ENCODE data around the gene KCNQ2.

Gene KCNQ2

GRCh38 chr20:63398744-63399514 is 73.5 kb downstream of the KCNQ2 start:
- H3K4me3 ChIP-seq (ENCODE audit: extremely low read depth, insufficient read depth, low read length, poor library complexity, severe bottlenecking) = no peak overlapping the region
- no peak overlapping the region for H3K27ac ChIP-seq (ENCODE audit: low read depth, low read length, severe bottlenecking)
- H3K36me3 ChIP-seq (ENCODE audit: control insufficient read depth, insufficient read depth, low read length) = no peaks in the 10 kb centered on the region
- no peaks in the 10 kb centered on the region for H3K4me1 ChIP-seq (ENCODE audit: control insufficient read depth, insufficient read depth, low read length, poor library complexity, severe bottlenecking)
- 89 to 93% methylated on average over 21 to 27 of the region's 27 CpGs for WGBS, 2 experiments (ENCODE audit: insufficient coverage in 2 of 2)
- H3K9me3 ChIP-seq (ENCODE audit: control insufficient read depth, low read length) = no peaks in the 10 kb centered on the region

GRCh38 chr20:63397946-63398450 is 74.5 kb downstream of the KCNQ2 start:
- no peaks in the 10 kb centered on the region for H3K9me3 ChIP-seq (ENCODE audit: control insufficient read depth, low read length)
- H3K4me3 ChIP-seq (ENCODE audit: extremely low read depth, insufficient read depth, low read length, poor library complexity, severe bottlenecking) = no peak overlapping the region
- 90 to 96% methylated on average over 23 to 25 of the region's 25 CpGs for WGBS, 2 experiments (ENCODE audit: insufficient coverage in 2 of 2)
- no peaks in the 10 kb centered on the region for H3K36me3 ChIP-seq (ENCODE audit: control insufficient read depth, insufficient read depth, low read length)
- H3K4me1 ChIP-seq (ENCODE audit: control insufficient read depth, insufficient read depth, low read length, poor library complexity, severe bottlenecking) = no peaks in the 10 kb centered on the region
- H3K27ac ChIP-seq (ENCODE audit: low read depth, low read length, severe bottlenecking) = no peak overlapping the region

GRCh38 chr20:63397155-63397843 is 75.2 kb downstream of the KCNQ2 start:
- H3K4me3 ChIP-seq (ENCODE audit: extremely low read depth, insufficient read depth, low read length, poor library complexity, severe bottlenecking) = no peak overlapping the region
- H3K4me1 ChIP-seq (ENCODE audit: control insufficient read depth, insufficient read depth, low read length, poor library complexity, severe bottlenecking) = no peaks in the 10 kb centered on the region
- H3K27ac ChIP-seq (ENCODE audit: low read depth, low read length, severe bottlenecking) = no peak overlapping the region
- no peaks in the 10 kb centered on the region for H3K36me3 ChIP-seq (ENCODE audit: control insufficient read depth, insufficient read depth, low read length)
- 95% methylated on average over 26 of the region's 30 CpGs for WGBS, 2 experiments (ENCODE audit: insufficient coverage in 2 of 2)
- no peaks in the 10 kb centered on the region for H3K9me3 ChIP-seq (ENCODE audit: control insufficient read depth, low read length)

GRCh38 chr20:63396300-63396699 is 76.2 kb downstream of the KCNQ2 start:
- WGBS, 2 experiments (ENCODE audit: insufficient coverage in 2 of 2) = 94 to 98% methylated on average over 12 of the region's 12 CpGs

GRCh38 chr20:63395723-63396122 is 76.7 kb downstream of the KCNQ2 start:
- Histone ChIP-seq H3K4me3 (ENCODE audit: extremely low read depth, insufficient read depth, low read length, poor library complexity, severe bottlenecking) (no peak overlapping the region), H3K27ac (ENCODE audit: low read depth, low read length, severe bottlenecking) (no peak overlapping the region), H3K9me3 (ENCODE audit: control insufficient read depth, low read length) (no peaks in the 10 kb centered on the region), H3K36me3 (ENCODE audit: control insufficient read depth, insufficient read depth, low read length) (no peaks in the 10 kb centered on the region), H3K4me1 (ENCODE audit: control insufficient read depth, insufficient read depth, low read length, poor library complexity, severe bottlenecking) (no peaks in the 10 kb centered on the region)
- 81 to 89% methylated on average over 5 to 14 of the region's 14 CpGs for WGBS, 2 experiments (ENCODE audit: insufficient coverage in 2 of 2)

More at GRCh38 chr20:63396300-63396699, 76.2 kb downstream of the KCNQ2 start:
- H3K36me3 ChIP-seq (ENCODE audit: control insufficient read depth, insufficient read depth, low read length) = no peaks in the 10 kb centered on the region
- no peak overlapping the region for H3K4me3 ChIP-seq (ENCODE audit: extremely low read depth, insufficient read depth, low read length, poor library complexity, severe bottlenecking)
- no peaks in the 10 kb centered on the region for H3K9me3 ChIP-seq (ENCODE audit: control insufficient read depth, low read length)
- H3K4me1 ChIP-seq (ENCODE audit: control insufficient read depth, insufficient read depth, low read length, poor library complexity, severe bottlenecking) = no peaks in the 10 kb centered on the region
- H3K27ac ChIP-seq (ENCODE audit: low read depth, low read length, severe bottlenecking) = no peak overlapping the region

GRCh38 chr20:63394920-63395455 is 77.5 kb downstream of the KCNQ2 start:
- H3K27ac ChIP-seq (ENCODE audit: low read depth, low read length, severe bottlenecking) = no peak overlapping the region
- H3K36me3 ChIP-seq (ENCODE audit: control insufficient read depth, insufficient read depth, low read length) = no peaks in the 10 kb centered on the region
- H3K9me3 ChIP-seq (ENCODE audit: control insufficient read depth, low read length) = no peaks in the 10 kb centered on the region
- H3K4me1 ChIP-seq (ENCODE audit: control insufficient read depth, insufficient read depth, low read length, poor library complexity, severe bottlenecking) = no peaks in the 10 kb centered on the region
- WGBS, 2 experiments (ENCODE audit: insufficient coverage in 2 of 2) = 90 to 91% methylated on average over 17 to 22 of the region's 22 CpGs
- no peak overlapping the region for H3K4me3 ChIP-seq (ENCODE audit: extremely low read depth, insufficient read depth, low read length, poor library complexity, severe bottlenecking)

- Histone ChIP-seq H3K4me3 (ENCODE audit: extremely low read depth, insufficient read depth, low read length, poor library complexity, severe bottlenecking) (no peak overlapping the region), H3K9me3 (ENCODE audit: control insufficient read depth, low read length) (no peaks in the 10 kb centered on the region), H3K4me1 (ENCODE audit: control insufficient read depth, insufficient read depth, low read length, poor library complexity, severe bottlenecking) (no peaks in the 10 kb centered on the region), H3K27ac (ENCODE audit: low read depth, low read length, severe bottlenecking) (no peak overlapping the region), H3K36me3 (ENCODE audit: control insufficient read depth, insufficient read depth, low read length) (no peaks in the 10 kb centered on the region)
- WGBS, 2 experiments (ENCODE audit: insufficient coverage in 2 of 2) = 44 to 47% methylated on average over 31 to 32 of the region's 32 CpGs
Measured at GRCh38 chr20:63394069-63394919, 78.2 kb downstream of the KCNQ2 start.

- no peak overlapping the region for H3K27ac ChIP-seq (ENCODE audit: low read depth, low read length, severe bottlenecking)
- H3K36me3 ChIP-seq (ENCODE audit: control insufficient read depth, insufficient read depth, low read length) = no peaks in the 10 kb centered on the region
- WGBS, 2 experiments (ENCODE audit: insufficient coverage in 2 of 2) = 82 to 89% methylated on average over 14 to 16 of the region's 17 CpGs
- no peak overlapping the region for H3K4me3 ChIP-seq (ENCODE audit: extremely low read depth, insufficient read depth, low read length, poor library complexity, severe bottlenecking)
- no peaks in the 10 kb centered on the region for H3K9me3 ChIP-seq (ENCODE audit: control insufficient read depth, low read length)
- H3K4me1 ChIP-seq (ENCODE audit: control insufficient read depth, insufficient read depth, low read length, poor library complexity, severe bottlenecking) = no peaks in the 10 kb centered on the region
Measured at GRCh38 chr20:63393566-63393965, 78.9 kb downstream of the KCNQ2 start.

- no peaks in the 10 kb centered on the region for H3K36me3 ChIP-seq (ENCODE audit: control insufficient read depth, insufficient read depth, low read length)
- H3K4me3 ChIP-seq (ENCODE audit: extremely low read depth, insufficient read depth, low read length, poor library complexity, severe bottlenecking) = no peak overlapping the region
- peaks cover 3% of the 10 kb centered on the region for H3K9me3 ChIP-seq (ENCODE audit: control insufficient read depth, low read length)
- no peak overlapping the region for H3K27ac ChIP-seq (ENCODE audit: low read depth, low read length, severe bottlenecking)
- 92 to 95% methylated on average over 12 of the region's 17 CpGs for WGBS, 2 experiments (ENCODE audit: insufficient coverage in 2 of 2)
- no peaks in the 10 kb centered on the region for H3K4me1 ChIP-seq (ENCODE audit: control insufficient read depth, insufficient read depth, low read length, poor library complexity, severe bottlenecking)
Measured at GRCh38 chr20:63392465-63393365, 79.7 kb downstream of the KCNQ2 start.

Data from mesodermal cell (in vitro differentiated cells).